Activated CD8-positive, alpha-beta memory T cell treated with anti-CD3 and anti-CD28 coated beads, Interleukin-2, amount 10 ng/mL, durations not matched to agents 7 days and 5 days (primary cell): Measurements from ENCODE around the gene TSR3. TPM values are rescaled to one million over a fixed set of nuclear protein-coding genes. Genes with fewer than 3 reads are reported as not detected.

Experiments used
- ATAC-seq: fragments of 150-1000 bp; cut with Tn5 transposase; one replicate; pipeline ENCODE4 v1.10.0; 2021; ENCODE audit warnings: moderate library complexity
- CTCF ChIA-PET: fragments of 350-600 bp; sonication (Branson Sonifier 250); formaldehyde crosslinking; loops from one replicate; lab custom pipeline; 2021; ENCODE audit warnings: antibody characterized with exemption; lab: Charles Lee
- DNase-seq: peaks from one replicate; pipeline ENCODE4 v3.0.0-alpha.2; 2020
- H3K27ac Mint-ChIP-seq: one replicate; pipeline ENCODE4 v1.8.0; 2021; ENCODE audit warnings: mild to moderate bottlenecking, mixed read lengths
- H3K27me3 Mint-ChIP-seq: one replicate; pipeline ENCODE4 v1.8.0; 2021; ENCODE audit warnings: mixed read lengths
- H3K36me3 Mint-ChIP-seq: one replicate; pipeline ENCODE4 v1.8.0; 2021; ENCODE audit warnings: mild to moderate bottlenecking, mixed read lengths
- H3K4me1 Mint-ChIP-seq: one replicate; pipeline ENCODE4 v1.8.0; 2021; ENCODE audit warnings: mixed read lengths
- H3K4me3 Mint-ChIP-seq: one replicate; pipeline ENCODE4 v1.8.0; 2021; ENCODE audit warnings: mild to moderate bottlenecking, moderate library complexity, mixed read lengths
- H3K9me3 Mint-ChIP-seq: one replicate; pipeline ENCODE4 v1.8.0; 2022; ENCODE audit warnings: low read depth, mixed read lengths
- total RNA-seq, 2 experiments: library from RNA; stranded (reverse); gene quantifications; one replicate each; pipeline ENCODE4 v1.2.3, GENCODE V29; 2021

Gene TSR3
- total RNA-seq, 2 experiments from 2014 or later = 52.9 to 57.8 TPM

DNA sequence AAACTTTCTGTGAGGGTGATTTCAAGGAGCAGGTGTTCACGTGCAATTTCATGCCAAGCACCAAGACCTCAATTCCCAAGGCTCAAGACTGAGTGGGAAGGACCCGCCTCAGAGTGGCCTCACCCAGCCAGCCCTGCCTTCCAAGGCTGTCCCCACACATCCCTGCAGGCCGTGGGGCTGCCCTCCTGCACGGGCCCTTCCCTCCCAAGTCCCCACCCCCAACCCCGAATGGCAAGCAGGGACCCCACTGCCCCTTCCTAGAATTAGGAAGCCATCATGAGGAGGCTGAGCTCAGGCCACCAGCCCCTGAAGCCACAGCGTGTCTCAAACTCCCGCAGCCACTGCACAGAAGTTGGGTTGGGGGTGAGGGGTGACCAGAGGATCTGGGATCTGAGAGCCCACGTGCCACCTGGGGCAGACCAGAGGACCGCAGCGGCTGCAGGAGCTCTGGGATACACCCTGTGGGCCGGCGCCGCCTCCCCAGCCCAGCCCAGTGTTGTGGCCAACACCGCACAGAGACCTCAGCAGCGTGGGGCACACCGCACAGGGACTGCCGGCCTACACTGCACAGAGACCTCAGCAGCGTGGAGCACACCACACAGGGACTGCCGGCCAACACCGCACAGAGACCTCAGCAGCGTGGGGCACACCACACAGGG, 20.7 kb upstream of the TSR3 start:
- no peaks in the 10 kb centered on the region for H3K4me1 Mint-ChIP-seq
- DNase-seq (no peak), ATAC-seq (no peak)
- no peak overlapping the region for H3K4me3 Mint-ChIP-seq
- no peak overlapping the region for H3K27ac Mint-ChIP-seq
- H3K9me3 Mint-ChIP-seq = no peaks in the 10 kb centered on the region
- H3K36me3 Mint-ChIP-seq = no peaks in the 10 kb centered on the region
- CTCF ChIA-PET = interaction anchor here (0.6 kb wide), 1 partner anchor 631 kb away, joined by 3 read pairs; no protein-coding TSS in a partner anchor
- H3K27me3 Mint-ChIP-seq = no peaks in the 10 kb centered on the region

DNA sequence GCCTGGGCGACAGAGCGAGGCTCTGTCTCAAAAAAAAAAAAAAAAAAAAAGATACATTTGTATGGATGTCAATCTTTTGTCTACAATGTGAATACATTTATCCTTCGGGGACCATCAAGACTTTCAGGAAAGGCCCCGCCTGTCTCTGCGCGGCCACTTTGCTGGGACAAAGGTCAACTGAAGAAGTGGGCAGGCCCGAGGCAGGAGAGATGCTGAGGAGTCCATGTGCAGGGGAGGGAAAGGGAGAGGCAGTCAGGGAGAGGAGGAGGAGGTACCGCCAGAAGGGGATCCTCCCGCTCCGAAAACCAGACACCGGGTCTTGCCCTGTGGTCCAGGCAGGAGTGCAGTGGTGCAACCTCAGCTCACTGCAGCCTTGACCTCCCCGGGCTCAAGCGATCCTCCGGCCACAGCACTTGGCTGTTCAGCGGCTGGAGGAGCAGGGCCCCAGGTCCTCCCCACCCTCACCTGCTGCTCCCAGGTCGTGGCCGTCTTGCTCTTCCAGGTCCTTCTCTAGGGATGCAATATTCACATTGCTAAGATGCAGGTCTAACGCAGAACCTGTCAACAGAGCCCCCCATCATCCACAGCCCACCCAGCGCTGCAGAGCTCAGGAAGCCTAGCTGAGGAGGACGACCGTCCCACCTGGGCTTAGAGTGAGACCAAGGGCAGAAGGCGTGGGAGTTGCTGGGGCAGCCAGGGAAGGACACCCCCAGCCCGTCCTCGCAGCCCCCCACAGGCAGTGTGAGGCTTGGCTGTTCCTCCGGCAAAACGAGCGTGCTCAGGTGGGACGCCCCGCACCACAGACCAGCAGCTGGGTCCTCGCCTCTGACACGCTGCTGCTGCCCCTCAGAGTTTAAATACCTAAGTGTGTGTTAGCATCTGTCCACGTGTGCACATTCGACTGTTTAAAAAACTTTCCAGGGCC, 19.6 kb upstream of the TSR3 start:
- DNase-seq (no peak), ATAC-seq (no peak)
- Mint-ChIP-seq H3K27me3 (no peaks in the 10 kb centered on the region), H3K36me3 (no peaks in the 10 kb centered on the region), H3K4me1 (no peaks in the 10 kb centered on the region), H3K27ac (no peak overlapping the region), H3K4me3 (no peak overlapping the region), H3K9me3 (no peaks in the 10 kb centered on the region)
- CTCF ChIA-PET = interaction anchor here (0.6 to 1.1 kb wide), 3 partner anchors 9 to 630 kb away, joined by 3 to 7 read pairs (median 3); no protein-coding TSS in a partner anchor

DNA sequence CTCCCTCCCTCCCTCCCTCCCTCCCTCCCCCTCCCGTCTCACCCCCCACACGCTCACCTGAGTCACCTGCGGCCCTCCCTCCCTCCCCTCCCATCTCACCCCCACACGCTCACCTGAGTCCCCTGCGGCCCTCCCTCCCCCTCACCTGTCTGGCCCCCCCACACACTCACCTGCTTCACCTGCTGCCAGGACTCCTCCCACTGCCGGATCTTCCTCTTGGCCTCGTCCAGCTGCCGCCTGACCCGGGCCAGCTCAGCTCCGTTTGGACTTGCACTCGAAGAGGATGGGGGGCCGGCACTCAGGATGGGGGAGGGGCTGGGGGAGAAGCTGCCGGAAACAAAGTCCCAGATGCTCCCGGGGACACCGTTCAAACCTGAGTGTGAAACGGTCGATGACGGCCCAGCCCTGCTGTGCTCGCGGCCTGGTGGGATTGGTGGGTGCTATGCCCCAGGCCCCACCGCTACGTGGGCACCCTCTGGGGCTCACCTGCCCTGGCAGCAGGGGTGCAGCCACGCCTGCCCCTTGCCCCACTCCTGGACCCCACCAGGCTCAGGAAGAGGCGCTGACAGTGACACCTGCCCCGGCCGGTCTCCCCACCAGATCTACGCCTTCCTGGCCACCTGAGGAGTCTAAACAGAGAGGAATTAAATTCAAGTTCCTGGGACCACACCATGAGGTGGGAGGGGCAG, 16.0 kb upstream of the TSR3 start:
- no peak overlapping the region for H3K4me3 Mint-ChIP-seq
- H3K4me1 Mint-ChIP-seq = peaks cover 2% of the 10 kb centered on the region
- DNase-seq (no peak), ATAC-seq (no peak)
- no peaks in the 10 kb centered on the region for H3K27me3 Mint-ChIP-seq
- peaks cover 4% of the 10 kb centered on the region for H3K36me3 Mint-ChIP-seq
- CTCF ChIA-PET = no interaction called here
- no peaks in the 10 kb centered on the region for H3K9me3 Mint-ChIP-seq
- H3K27ac Mint-ChIP-seq = no peak overlapping the region

DNA sequence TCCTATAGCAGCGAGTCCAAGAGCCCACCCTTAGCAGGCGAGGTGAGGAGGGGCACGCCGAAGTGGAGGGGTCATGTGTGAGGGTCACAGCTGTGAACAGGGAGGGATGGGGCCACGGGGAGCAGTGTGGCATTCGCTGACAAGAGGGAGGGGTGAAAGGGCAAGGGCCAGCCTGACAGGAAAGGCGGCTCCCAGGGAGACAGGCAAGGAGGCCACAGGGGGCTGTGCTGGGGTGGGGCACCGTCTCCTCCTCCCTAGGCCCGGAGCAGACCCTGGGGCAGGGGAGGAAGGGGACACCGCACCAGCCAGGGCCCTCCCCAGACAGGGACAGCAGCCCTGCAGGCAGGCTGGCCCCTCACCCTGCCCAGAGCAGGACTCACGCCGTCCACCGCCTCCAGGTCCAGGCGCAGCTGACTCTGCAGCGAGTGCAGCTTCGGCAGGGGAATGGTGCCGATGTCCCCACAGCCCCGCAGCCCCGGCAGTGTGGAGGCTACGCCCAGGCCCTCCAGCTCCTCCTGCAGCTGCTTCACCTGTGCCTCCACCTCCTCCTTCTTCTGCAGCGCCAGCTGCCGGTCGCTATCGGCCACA, 15.1 kb upstream of the TSR3 start:
- H3K27ac Mint-ChIP-seq = no peak overlapping the region
- peaks cover 4% of the 10 kb centered on the region for H3K36me3 Mint-ChIP-seq
- H3K4me3 Mint-ChIP-seq = no peak overlapping the region
- CTCF ChIA-PET = no interaction called here
- ATAC-seq (no peak), DNase-seq (no peak)
- no peaks in the 10 kb centered on the region for H3K9me3 Mint-ChIP-seq
- H3K4me1 Mint-ChIP-seq = peaks cover 2% of the 10 kb centered on the region
- no peaks in the 10 kb centered on the region for H3K27me3 Mint-ChIP-seq

DNA sequence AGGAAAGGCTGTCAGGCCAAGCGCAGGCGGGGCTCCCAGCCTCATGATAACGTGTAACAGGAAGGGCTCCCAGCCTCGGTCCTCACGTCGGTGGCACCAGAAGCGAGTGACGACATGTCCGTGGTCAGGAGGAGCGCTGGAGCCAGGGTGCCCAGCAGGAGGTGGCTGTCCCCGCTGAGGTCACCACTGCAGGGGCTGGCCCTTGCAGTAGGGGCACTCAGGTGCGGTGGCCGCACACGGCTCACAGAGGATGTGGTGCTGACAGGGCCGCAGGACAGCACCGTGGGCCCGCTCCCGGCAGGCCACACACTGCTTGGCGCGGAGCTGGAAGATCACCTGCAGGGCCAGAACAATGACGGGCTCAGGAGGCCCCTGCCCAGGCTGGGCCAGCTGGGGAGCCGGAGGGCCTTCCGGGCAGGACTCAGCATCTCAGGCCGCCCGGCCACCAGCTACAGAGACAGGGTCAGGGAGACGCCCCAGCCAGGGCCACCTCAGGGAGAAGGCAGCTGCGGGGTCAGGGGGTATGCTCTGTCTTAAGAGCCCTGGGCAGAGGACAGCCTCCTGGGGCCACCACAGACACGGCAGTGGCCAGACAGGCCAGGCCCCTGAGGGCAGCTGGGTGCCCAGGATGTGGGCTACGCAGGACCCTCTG, 14.5 kb upstream of the TSR3 start:
- H3K9me3 Mint-ChIP-seq = no peaks in the 10 kb centered on the region
- H3K27me3 Mint-ChIP-seq = no peaks in the 10 kb centered on the region
- CTCF ChIA-PET = no interaction called here
- no peak for DNase-seq
- no peak overlapping the region for H3K27ac Mint-ChIP-seq
- peaks cover 2% of the 10 kb centered on the region for H3K4me1 Mint-ChIP-seq
- peaks cover 4% of the 10 kb centered on the region for H3K36me3 Mint-ChIP-seq
- no peak overlapping the region for H3K4me3 Mint-ChIP-seq
- ATAC-seq = no peak

DNA sequence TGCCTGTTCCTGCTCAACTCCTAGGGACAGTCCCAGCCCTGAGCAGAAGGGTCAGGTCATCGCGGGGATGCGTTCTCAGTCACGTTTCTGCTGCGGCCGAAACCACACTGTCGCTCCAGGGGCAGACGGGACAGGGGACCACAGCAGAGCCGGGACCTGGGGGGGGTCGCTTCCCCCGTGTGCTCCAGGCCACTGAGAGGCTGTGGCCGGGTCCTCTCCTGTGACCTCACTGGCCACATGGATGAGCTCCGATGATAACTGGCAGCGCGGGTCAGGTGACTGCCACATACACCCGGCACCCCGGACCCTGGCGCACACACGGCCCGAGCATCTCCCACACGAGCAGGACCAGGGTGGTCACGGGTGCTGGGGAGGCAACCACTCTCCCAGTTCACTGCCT, 12.8 kb upstream of the TSR3 start:
- ATAC-seq = no peak
- CTCF ChIA-PET = interaction anchor here (0.9 to 3.4 kb wide), 10 partner anchors 13 to 65 kb away, joined by 3 to 23 read pairs (median 6); partner anchors contain the start of genes GNPTG, TSR3 and UNKL
- peaks cover 4% of the 10 kb centered on the region for H3K36me3 Mint-ChIP-seq
- H3K9me3 Mint-ChIP-seq = no peaks in the 10 kb centered on the region
- peaks cover 2% of the 10 kb centered on the region for H3K4me1 Mint-ChIP-seq
- H3K4me3 Mint-ChIP-seq = no peak overlapping the region
- no peak overlapping the region for H3K27ac Mint-ChIP-seq
- no peaks in the 10 kb centered on the region for H3K27me3 Mint-ChIP-seq
- DNase-seq = no peak

DNA sequence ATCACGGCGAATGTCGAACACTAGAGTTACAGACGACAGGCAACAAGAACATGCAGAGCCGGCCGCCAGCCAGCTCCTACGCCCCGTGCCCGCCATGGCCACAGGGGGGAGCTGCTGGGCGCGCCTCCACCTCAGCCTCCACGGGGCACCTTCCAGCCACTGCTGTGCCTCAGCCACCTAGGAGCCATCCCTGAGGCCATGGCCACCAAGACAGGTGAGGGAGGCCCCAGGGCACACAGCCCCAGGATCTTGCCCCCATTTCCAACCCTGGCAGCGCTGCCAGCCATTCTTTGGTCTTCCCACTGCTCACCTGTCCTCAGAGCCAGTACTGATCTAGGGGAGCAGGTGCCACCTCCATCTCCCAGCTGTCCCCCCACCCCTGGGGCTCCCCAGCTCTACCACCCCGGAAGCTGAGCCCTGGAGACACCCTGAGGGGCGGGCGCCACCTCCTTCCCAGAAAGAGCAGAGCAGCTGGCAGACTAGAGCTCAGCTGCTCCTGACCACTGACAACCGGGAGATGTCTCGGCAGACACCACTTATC, 11.9 kb upstream of the TSR3 start:
- H3K4me3 Mint-ChIP-seq = no peak overlapping the region

DNA sequence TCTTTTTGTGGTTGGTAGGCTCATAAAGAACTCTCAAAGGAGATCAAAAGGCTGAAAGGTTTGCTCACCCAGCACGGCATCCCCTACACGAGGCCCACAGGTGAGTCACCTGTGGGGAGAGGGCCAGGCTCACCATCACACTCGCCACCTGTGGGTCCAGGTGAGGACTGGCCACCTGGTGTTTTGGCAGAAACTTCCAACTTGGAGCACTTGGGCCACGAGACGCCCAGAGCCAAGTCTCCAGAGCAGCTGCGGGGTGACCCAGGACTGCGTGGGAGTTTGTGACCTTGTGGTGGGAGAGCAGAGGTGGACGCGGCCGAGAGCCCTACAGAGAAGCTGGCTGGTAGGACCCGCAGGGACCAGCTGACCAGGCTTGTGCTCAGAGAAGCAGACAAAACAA, 11.1 kb upstream of the TSR3 start:
- Mint-ChIP-seq H3K4me1 (peaks cover 2% of the 10 kb centered on the region), H3K9me3 (no peaks in the 10 kb centered on the region), H3K4me3 (no peak overlapping the region), H3K27ac (no peak overlapping the region), H3K36me3 (peaks cover 4% of the 10 kb centered on the region), H3K27me3 (no peaks in the 10 kb centered on the region)
- DNase-seq (no peak), ATAC-seq (no peak)
- CTCF ChIA-PET = interaction anchor here (0.6 to 3.4 kb wide), 19 partner anchors 7 to 361 kb away, joined by 3 to 23 read pairs (median 4); partner anchors contain the start of genes GNPTG, TELO2, TSR3 and UNKL

More for the DNA sequence above, 11.9 kb upstream of the TSR3 start:
- CTCF ChIA-PET = interaction anchor here (0.6 to 3.4 kb wide), 23 partner anchors 8 to 360 kb away, joined by 3 to 23 read pairs (median 4); partner anchors contain the start of genes GNPTG, TELO2, TSR3 and UNKL
- Mint-ChIP-seq H3K36me3 (peaks cover 4% of the 10 kb centered on the region), H3K27me3 (no peaks in the 10 kb centered on the region), H3K4me1 (peaks cover 2% of the 10 kb centered on the region), H3K27ac (no peak overlapping the region), H3K9me3 (no peaks in the 10 kb centered on the region)
- peak; percentile 96 for ATAC-seq
- peak; percentile 79 for DNase-seq

DNA sequence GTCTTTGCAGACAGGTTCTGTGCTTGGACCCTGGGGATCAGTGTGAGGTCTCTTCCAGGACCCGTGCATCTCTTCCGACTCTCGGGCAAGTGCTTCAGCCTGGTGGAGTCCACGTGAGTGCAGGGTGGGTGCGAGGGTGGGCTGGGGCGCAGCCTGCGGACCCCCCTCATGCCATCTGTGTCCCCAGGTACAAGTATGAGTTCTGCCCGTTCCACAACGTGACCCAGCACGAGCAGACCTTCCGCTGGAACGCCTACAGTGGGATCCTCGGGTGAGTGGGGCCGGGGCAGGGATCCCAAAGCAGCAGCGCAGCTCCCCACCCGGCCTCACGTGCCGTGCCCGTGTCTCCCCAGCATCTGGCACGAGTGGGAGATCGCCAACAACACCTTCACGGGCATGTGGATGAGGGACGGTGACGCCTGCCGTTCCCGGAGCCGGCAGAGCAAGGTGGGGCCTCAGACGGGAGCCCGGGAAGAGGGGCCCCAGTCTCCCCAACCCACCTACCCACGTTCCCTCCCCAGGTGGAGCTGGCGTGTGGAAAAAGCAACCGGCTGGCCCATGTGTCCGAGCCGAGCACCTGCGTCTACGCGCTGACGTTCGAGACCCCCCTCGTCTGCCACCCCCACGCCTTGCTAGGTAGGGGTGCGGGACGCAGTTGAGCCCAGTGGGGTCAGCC, 10.1 kb upstream of the TSR3 start:
- Mint-ChIP-seq H3K9me3 (no peaks in the 10 kb centered on the region), H3K4me1 (peaks cover 2% of the 10 kb centered on the region), H3K4me3 (no peak overlapping the region), H3K27ac (no peak overlapping the region), H3K27me3 (no peaks in the 10 kb centered on the region), H3K36me3 (peaks cover 4% of the 10 kb centered on the region)
- ATAC-seq (no peak), DNase-seq (no peak)
- CTCF ChIA-PET = interaction anchor here (2.3 kb wide), 1 partner anchor 59 kb away, joined by 6 read pairs; no protein-coding TSS in a partner anchor

DNA sequence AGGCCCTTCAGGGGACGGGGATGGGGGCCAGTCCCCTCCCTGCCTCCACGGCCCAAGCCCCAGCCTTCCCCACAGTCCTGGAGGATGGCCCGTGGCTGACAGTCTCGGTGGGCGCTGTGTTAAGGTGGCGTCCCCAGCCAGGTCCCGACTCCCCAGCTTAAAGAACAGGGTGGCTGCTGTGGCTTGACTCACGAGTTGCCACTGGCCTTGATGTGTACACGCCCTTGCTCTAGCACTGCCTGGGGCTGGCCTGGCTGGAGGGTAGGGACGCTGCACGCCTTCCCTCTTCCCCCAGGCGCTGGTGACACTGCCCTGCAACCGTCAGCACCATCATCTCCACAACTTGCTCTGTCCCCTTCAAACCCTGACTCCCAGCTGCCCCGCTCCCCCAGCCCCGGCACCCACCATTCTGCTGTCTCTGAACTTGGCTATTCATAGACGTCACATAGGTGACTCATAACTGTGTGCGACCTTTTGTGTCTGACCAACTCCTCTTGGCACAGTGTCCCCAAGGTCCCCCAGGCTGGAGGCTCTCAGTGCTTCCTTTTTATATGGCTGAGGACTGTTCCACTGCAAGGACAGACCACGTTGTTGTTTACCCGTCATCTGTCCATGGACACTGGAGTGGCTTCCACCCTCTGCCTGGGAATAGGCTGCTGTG, 6.4 kb upstream of the TSR3 start:
- DNase-seq = no peak
- H3K4me1 Mint-ChIP-seq = peaks cover 15% of the 10 kb centered on the region
- H3K27me3 Mint-ChIP-seq = no peaks in the 10 kb centered on the region
- peak overlapping the region; percentile 2 for H3K27ac Mint-ChIP-seq
- peak; percentile 10 for ATAC-seq
- H3K9me3 Mint-ChIP-seq = no peaks in the 10 kb centered on the region
- CTCF ChIA-PET = no interaction called here
- no peak overlapping the region for H3K4me3 Mint-ChIP-seq
- no peaks in the 10 kb centered on the region for H3K36me3 Mint-ChIP-seq

DNA sequence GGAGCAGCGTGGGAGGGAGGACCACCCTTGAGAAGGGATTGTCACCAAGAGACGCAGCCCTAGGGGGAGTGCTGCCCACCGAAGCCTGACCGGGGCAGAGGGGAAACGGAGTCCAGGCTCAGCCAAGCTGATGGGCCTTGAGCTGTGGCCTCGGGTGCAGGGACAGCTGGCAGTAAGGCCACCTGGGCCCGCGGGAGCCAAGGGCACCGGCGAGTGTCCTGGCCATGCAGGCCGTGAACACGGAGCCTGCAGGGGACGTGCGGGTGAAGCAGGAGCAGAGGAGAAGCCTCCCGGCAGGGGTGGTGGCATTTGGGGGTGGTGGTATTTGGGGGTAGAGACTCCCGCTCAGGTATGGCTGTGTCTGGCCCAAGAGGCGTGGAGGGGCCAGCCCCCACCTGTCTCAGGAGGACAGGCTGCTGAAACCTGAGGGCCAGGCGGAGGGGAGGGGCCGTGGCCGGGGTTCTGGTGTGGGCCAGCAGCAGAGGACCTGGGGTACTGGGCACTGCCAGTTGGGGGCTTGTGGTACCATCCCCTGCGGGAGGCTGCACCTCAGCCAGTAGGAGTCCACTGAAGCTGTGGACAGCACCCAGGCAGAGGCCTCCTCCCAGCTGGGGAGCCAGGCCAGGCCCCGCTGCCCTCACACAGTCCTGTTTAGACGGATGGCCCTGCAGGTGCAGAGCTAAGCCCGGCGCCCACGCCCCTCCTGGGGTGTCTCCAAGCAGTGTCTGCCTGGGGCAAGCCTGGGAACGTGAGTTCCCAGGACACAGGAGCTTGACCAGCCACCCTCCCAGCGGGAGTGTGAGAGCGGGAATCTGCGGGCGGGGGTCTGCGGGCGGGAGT, 4.6 kb upstream of the TSR3 start:
- CTCF ChIA-PET = no interaction called here

More for the DNA sequence above, 4.6 kb upstream of the TSR3 start:
- ATAC-seq (no peak), DNase-seq (no peak)
- Mint-ChIP-seq H3K4me3 (no peak overlapping the region), H3K36me3 (no peaks in the 10 kb centered on the region), H3K4me1 (peaks cover 22% of the 10 kb centered on the region), H3K27me3 (no peaks in the 10 kb centered on the region), H3K27ac (no peak overlapping the region), H3K9me3 (no peaks in the 10 kb centered on the region)
